Neutrophil (primary cell): ENCODE results near the gene RASSF4.

Source experiments
- H3K27ac ChIP-seq: fragments of 200-600 bp; sonication (generic); 2 replicates; pipeline ENCODE4 v1.5.1; 2016; ENCODE audit warnings: mild to moderate bottlenecking, moderate library complexity
- H3K27me3 ChIP-seq: fragments of 200-600 bp; sonication (generic); 2 replicates; pipeline ENCODE4 v1.6.0; 2016; ENCODE audit warnings: mild to moderate bottlenecking
- H3K36me3 ChIP-seq: fragments of 200-600 bp; sonication (generic); 2 replicates; pipeline ENCODE4 v1.5.1; 2017
- H3K4me1 ChIP-seq, 2 experiments: fragments of 200-600 bp in 1 of 2; sonication (generic) in 1 of 2; 1 replicate in 1 of 2; 2 replicates in 1 of 2; pipeline versions ENCODE4 v1.5.1 to v1.6.1; 2013 to 2016; ENCODE audit warnings: low read depth in 1 of 2, low read length in 1 of 2, mild to moderate bottlenecking in 1 of 2, moderate library complexity in 1 of 2; ENCODE audit not compliant: control insufficient read depth in 1 of 2, insufficient read depth in 1 of 2
- H3K4me3 ChIP-seq, 2 experiments: fragments of 200-600 bp in 1 of 2; sonication (generic) in 1 of 2; 1 replicate in 1 of 2; 2 replicates in 1 of 2; pipeline ENCODE4 v1.5.1; 2013 to 2016; ENCODE audit warnings: low read depth in 1 of 2, low read length in 1 of 2, mild to moderate bottlenecking in 1 of 2, moderate library complexity in 1 of 2
- H3K9me3 ChIP-seq: fragments of 200-600 bp; sonication (generic); 2 replicates; pipeline ENCODE4 v1.5.1; 2016
- TF ChIP-seq, protein P1 (sequence below): fragments of 200-600 bp; sonication (generic); IDR thresholded peaks from 2 replicates; pipeline ENCODE4 v1.5.1; 2016; ENCODE audit warnings: antibody characterized with exemption

RASSF4 gene

DNA sequence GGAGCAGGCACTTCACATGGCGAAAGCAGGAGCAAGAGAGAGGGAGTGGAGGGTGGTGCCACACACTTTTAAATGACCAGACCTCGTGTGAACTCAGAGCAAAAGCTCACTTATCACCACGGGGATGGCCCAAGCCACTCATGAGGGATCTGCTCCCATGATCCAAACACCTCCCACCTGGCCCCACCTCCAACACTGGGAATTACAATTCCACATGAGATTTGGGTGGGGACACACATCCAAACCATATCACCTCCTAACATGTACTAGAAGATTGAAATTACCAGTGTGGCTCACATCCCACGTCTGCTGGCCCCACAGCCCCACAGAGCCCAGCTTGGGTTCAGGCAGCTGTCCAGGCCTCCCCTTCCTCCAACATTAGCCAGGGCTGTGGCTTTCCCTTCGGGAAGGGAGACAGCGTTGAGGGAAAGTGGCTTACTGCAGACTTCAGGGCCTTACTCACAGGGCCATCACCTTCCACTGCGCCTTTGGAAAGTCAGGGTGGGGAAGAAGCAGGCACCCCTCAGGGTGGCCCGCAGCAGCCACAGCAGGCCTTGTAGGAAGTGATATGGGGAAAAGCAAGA, 11.3 kb downstream of the RASSF4 start:
- peaks cover 52 to 63% of the 10 kb centered on the region in 2 experiments for H3K4me1 ChIP-seq
- H3K9me3 ChIP-seq: no peaks in the 10 kb centered on the region
- H3K27ac ChIP-seq: no peak overlapping the region
- TF ChIP-seq, protein P1, sequence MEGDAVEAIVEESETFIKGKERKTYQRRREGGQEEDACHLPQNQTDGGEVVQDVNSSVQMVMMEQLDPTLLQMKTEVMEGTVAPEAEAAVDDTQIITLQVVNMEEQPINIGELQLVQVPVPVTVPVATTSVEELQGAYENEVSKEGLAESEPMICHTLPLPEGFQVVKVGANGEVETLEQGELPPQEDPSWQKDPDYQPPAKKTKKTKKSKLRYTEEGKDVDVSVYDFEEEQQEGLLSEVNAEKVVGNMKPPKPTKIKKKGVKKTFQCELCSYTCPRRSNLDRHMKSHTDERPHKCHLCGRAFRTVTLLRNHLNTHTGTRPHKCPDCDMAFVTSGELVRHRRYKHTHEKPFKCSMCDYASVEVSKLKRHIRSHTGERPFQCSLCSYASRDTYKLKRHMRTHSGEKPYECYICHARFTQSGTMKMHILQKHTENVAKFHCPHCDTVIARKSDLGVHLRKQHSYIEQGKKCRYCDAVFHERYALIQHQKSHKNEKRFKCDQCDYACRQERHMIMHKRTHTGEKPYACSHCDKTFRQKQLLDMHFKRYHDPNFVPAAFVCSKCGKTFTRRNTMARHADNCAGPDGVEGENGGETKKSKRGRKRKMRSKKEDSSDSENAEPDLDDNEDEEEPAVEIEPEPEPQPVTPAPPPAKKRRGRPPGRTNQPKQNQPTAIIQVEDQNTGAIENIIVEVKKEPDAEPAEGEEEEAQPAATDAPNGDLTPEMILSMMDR: no peak
- no peak overlapping the region for H3K4me3 ChIP-seq
- H3K36me3 ChIP-seq: no peaks in the 10 kb centered on the region
- H3K27me3 ChIP-seq: no peaks in the 10 kb centered on the region

DNA sequence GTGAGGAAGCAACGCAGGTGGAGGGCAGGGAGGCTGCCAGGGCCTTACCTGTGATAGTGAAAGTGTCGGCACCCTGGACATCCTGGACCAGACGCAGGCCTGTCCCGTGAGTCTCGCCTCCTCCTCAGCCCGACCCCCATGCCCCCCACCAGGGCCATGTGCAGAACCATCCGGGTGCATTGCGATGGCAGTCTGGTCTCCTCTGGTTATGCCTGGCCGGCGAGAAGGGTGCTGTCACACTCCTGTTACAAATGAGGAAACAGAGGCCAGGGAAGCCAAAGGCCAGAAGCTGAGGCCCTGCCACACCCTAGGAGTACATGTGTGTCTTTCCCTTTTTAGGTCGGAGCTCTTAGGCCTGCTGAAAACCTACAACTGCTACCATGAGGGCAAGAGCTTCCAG, 11.8 kb downstream of the RASSF4 start:
- Histone ChIP-seq H3K27ac (no peak overlapping the region), H3K27me3 (no peaks in the 10 kb centered on the region), H3K36me3 (no peaks in the 10 kb centered on the region), H3K4me1 (peaks cover 51 to 57% of the 10 kb centered on the region in 2 experiments), H3K9me3 (no peaks in the 10 kb centered on the region), H3K4me3 (no peak overlapping the region)
- TF ChIP-seq, protein P1: no peak

DNA sequence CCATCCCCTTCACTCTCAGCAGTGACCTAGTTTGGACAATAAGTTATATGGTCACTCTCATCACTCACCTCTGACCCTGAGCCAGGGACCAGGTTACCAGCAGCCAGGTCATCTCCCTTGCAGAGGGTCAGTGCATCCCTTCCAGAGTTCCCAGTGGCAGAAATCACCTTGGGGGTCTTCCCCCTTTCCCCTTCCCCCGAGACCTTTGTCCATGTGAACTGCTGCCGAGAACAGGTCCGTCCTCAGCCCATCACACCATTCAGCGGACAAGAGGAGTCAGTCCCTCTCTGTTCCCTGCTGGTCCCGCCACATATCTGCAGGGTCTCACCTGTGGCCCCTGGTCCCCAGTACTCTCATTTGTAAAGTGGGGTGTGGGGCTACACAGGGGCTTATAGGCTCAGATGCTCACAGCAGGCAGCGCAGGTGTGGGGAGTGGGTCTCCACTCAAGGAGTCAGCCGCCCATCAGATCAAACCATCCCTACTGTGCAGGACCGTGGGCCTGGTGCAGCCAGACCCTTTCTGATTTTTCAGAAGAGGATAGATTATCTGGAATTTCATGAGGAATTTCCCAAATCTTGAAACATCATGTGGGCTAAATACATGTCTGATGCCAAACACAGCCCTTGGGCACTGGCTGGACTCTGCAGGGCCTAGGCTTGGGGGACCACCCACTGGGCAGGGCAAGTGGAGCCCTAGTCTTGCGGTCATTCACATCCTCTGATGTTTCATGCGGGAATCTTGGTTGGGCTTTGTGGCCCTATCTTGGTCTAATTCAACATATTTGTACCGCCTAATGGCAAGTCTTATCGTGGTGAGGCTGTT, 12.5 kb downstream of the RASSF4 start:
- TF ChIP-seq, protein P1: no peak
- Histone ChIP-seq H3K4me1 (peaks cover 44 to 50% of the 10 kb centered on the region in 2 experiments), H3K36me3 (no peaks in the 10 kb centered on the region)

DNA sequence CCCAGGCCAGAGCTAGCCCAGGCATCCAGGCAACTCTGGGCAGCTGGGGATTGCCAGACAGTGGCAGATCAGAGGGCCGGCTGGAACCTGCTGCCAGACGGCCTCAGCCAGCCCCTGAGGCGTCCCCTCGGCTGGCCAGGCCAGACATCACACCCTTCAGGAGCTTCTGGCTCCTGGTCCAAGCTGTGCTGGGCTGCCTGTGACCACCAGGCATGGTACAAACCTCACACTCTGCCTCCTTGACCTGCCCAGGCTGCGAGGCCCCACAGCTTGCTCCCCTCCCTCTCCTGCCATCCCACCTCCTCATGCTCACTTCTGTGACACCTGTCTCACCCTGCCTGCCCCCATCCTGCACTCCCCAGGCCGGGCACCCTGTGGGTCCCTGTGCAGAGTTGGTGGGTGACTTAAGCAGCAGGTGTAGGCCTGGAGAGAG, 13.3 kb downstream of the RASSF4 start:
- Histone ChIP-seq H3K4me1 (peaks cover 36 to 43% of the 10 kb centered on the region in 2 experiments), H3K27me3 (no peaks in the 10 kb centered on the region), H3K4me3 (no peak overlapping the region), H3K27ac (no peak overlapping the region), H3K9me3 (no peaks in the 10 kb centered on the region), H3K36me3 (no peaks in the 10 kb centered on the region)
- TF ChIP-seq, protein P1: no peak

More for the DNA sequence above, 12.5 kb downstream of the RASSF4 start:
- H3K9me3 ChIP-seq: no peaks in the 10 kb centered on the region
- no peaks in the 10 kb centered on the region for H3K27me3 ChIP-seq
- no peak overlapping the region for H3K4me3 ChIP-seq
- no peak overlapping the region for H3K27ac ChIP-seq

DNA sequence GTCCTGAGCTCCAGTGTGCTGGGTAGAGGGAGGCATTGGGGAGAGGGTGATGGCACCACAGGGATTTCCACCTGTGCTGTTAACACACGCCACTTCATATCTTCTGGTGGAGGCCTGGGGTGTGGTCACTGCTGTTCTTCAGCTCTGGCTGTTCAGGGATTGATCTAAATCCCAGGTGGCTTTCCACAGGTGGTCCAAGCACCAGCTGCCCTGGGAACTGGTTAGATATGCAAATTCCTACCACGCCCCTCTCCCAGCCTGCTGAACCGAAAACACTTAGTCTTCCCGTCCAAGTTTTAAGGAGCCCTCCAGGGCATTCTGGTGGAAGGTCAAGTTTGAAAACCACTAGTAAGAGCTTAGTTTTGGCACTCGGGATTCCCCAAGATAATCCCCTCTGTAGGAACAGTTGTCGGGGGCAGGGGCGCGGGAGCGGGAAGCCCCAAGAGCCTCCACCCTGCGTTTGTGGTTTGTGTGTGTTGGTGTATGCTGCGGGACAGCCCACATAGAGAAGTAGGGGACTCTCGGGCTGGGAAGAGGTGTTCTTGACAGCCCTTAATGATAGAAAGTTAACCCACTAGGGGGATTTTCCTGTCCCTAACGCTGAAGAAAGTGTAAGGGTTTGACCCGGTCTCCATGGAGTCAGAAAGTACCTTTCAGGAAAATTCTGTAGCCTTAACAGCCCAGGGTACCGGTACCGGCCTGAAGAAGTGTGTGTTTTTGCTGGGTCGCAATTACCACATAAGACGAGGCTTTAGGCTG, 13.9 kb downstream of the RASSF4 start:
- Histone ChIP-seq H3K27me3 (no peaks in the 10 kb centered on the region), H3K36me3 (no peaks in the 10 kb centered on the region), H3K9me3 (no peaks in the 10 kb centered on the region), H3K4me1 (peaks cover 30 to 37% of the 10 kb centered on the region in 2 experiments), H3K4me3 (no peak overlapping the region), H3K27ac (no peak overlapping the region)
- TF ChIP-seq, protein P1: no peak
